CD8-positive, alpha-beta memory T cell (primary cell): ENCODE data around the gene PSME3IP1. TPM values are rescaled to one million over a fixed set of nuclear protein-coding genes. Genes with fewer than 3 reads are reported as not detected.
A peak's percentile ranks its signal among the peaks of the same experiment; 100 is the strongest.

Experiments
- CTCF ChIA-PET: fragments of 350-600 bp; sonication (Branson Sonifier 250); formaldehyde crosslinking; loops from one replicate; lab custom pipeline; 2021; ENCODE audit warnings: antibody characterized with exemption; lab: Charles Lee
- POLR2A ChIA-PET: fragments of 350-600 bp; sonication (Branson Sonifier 250); formaldehyde crosslinking; loops from one replicate; lab custom pipeline; 2021; ENCODE audit warnings: antibody characterized with exemption; lab: Charles Lee
- DNase-seq, 5 donors: peaks; one replicate each; pipeline versions ENCODE4 v3.0.0 to v3.0.0-alpha.2; 2020 to 2022; ENCODE audit warnings: mixed read lengths in 1 of 5
- H3K27ac ChIP-seq: one replicate; pipeline ENCODE4 v1.7.0; 2013; ENCODE audit warnings: low read depth, mild to moderate bottlenecking, low read length, moderate library complexity
- H3K27me3 ChIP-seq: 2 replicates; pipeline ENCODE4 v1.7.0; 2013; ENCODE audit warnings: low read length, mild to moderate bottlenecking; ENCODE audit not compliant: insufficient read depth, poor library complexity, severe bottlenecking
- H3K36me3 ChIP-seq: 2 replicates; pipeline ENCODE4 v1.7.0; 2013; ENCODE audit warnings: mild to moderate bottlenecking, low read length, moderate library complexity; ENCODE audit not compliant: insufficient read depth
- H3K4me1 ChIP-seq: 2 replicates; pipeline ENCODE4 v1.7.0; 2013; ENCODE audit warnings: mild to moderate bottlenecking, low read length, moderate library complexity; ENCODE audit not compliant: insufficient read depth
- H3K4me3 ChIP-seq: 2 replicates; pipeline ENCODE4 v1.7.0; 2013; ENCODE audit warnings: mild to moderate bottlenecking, low read length
- H3K9me3 ChIP-seq: 2 replicates; pipeline ENCODE4 v1.7.0; 2013; ENCODE audit warnings: mild to moderate bottlenecking, low read length
- H3K27ac Mint-ChIP-seq, 8 donors: one replicate each; pipeline ENCODE4 v1.8.0; 2020 to 2021; ENCODE audit warnings: mixed read lengths in 8 of 8, mild to moderate bottlenecking in 6 of 8, inconsistent platforms in 3 of 8, moderate library complexity in 3 of 8
- H3K27me3 Mint-ChIP-seq, 2 donors: one replicate each; pipeline ENCODE4 v1.8.0; 2020 to 2021; ENCODE audit warnings: mixed read lengths in 2 of 2, mild to moderate bottlenecking in 1 of 2, moderate library complexity in 1 of 2
- H3K36me3 Mint-ChIP-seq, 3 donors: one replicate each; pipeline ENCODE4 v1.8.0; 2020 to 2021; ENCODE audit warnings: mixed read lengths in 3 of 3, inconsistent platforms in 1 of 3, mild to moderate bottlenecking in 1 of 3
- H3K4me1 Mint-ChIP-seq, 3 donors: one replicate each; pipeline ENCODE4 v1.8.0; 2020 to 2021; ENCODE audit warnings: mixed read lengths in 3 of 3, inconsistent platforms in 1 of 3, mild to moderate bottlenecking in 1 of 3
- H3K4me3 Mint-ChIP-seq, 7 donors: one replicate each; pipeline ENCODE4 v1.8.0; 2020 to 2021; ENCODE audit warnings: mixed read lengths in 7 of 7, mild to moderate bottlenecking in 6 of 7, moderate library complexity in 4 of 7, inconsistent platforms in 2 of 7
- H3K9me3 Mint-ChIP-seq, 5 donors: one replicate each; pipeline ENCODE4 v1.8.0; 2020 to 2022; ENCODE audit warnings: mixed read lengths in 5 of 5, mild to moderate bottlenecking in 3 of 5, moderate library complexity in 2 of 5, inconsistent platforms in 1 of 5
- polyA plus RNA-seq: library from polyadenylated mRNA; unstranded; fragments of 300-500 nt; fragmentation: Illumina TruSeq; gene quantifications from one replicate; pipeline ENCODE4 v1.2.3, GENCODE V29; 2021
- total RNA-seq, 2 experiments: library from RNA; stranded (reverse); gene quantifications; one replicate each; pipeline ENCODE4 v1.2.3, GENCODE V29; 2021

Gene PSME3IP1
- total and polyA plus RNA-seq, 3 experiments from 2014 or later: 62.3 to 111 (median 103) TPM

DNA sequence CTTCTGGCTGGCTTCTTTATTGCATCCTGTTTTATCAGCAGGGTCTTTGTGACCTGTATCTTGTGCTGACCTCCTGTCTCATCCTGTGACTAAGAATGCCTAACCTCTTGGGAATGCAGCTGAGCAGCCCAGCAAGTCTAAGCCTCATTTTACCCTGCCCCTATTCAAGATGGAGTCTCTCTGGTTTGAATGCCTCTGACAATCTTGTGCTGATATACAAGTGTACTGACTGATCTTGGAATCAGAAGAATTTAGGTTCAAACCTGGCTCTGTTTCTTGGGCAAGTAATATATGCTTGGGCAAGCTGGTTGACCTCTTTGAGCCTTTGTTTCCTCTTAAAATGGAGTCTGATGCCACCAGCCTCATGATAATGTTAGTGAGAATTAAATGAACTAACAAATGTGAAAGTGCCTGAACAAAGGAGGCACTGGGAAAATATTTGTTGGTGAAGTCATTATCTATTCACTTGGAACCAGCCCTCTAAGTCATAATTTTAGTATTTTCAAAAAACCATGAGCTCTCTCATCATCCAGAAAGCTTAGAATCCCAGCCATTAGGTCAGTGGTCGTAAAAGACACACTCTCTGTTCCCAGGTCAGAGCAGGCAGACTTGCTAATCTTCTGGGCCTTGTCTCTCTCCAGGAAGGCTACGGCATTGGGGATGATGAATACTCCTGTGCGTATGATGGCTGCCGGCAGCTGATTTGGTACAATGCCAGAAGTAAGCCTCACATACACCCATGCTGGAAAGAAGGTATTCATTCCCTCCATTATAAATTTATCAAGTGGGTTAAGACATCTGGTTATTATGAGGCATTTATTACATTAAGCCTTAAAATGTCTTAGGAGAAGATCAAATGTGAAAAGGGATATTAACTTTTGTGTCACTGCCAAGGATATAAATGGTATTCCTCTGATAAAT lies 41.1 kb upstream of the PSME3IP1 start:
- Mint-ChIP-seq H3K36me3 (peaks cover 9 to 89% (median 28%) of the 10 kb centered on the region in 3 donors), H3K4me1 (no peaks in the 10 kb centered on the region), H3K27ac (peak overlapping the region in 2 of 8 donors; percentile 23 to 57), H3K9me3 (no peaks in the 10 kb centered on the region), H3K4me3 (no peak overlapping the region), H3K27me3 (no peaks in the 10 kb centered on the region)
- Histone ChIP-seq H3K27me3 (no peaks in the 10 kb centered on the region), H3K4me3 (no peak overlapping the region), H3K4me1 (no peaks in the 10 kb centered on the region), H3K27ac (no peak overlapping the region), H3K9me3 (no peaks in the 10 kb centered on the region), H3K36me3 (peaks cover 48% of the 10 kb centered on the region)
- DNase-seq: no peak
- CTCF ChIA-PET: no interaction called here
- POLR2A ChIA-PET: no interaction called here

DNA sequence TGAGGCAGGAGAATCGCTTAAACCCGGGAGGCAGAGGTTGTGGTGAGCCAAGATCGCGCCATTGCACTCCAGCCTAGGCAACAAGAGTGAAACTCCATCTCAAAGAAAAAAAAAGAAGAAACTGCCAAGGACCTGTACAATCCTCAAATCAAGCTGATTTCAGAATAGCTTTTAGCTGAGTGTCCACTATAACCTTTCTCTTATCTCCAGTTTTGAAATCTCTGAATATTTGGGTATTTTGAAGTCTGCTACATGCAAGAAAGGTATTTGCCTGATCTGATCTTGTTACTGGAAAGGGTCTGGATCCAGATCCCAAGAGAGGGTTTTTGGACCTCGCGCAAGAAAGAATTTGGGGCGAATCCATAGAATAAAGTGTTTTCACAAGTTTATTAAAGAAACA lies 40.1 kb upstream of the PSME3IP1 start:
- H3K27ac ChIP-seq: no peak overlapping the region
- Mint-ChIP-seq H3K27me3 (no peaks in the 10 kb centered on the region), H3K36me3 (peaks cover 11 to 88% (median 25%) of the 10 kb centered on the region in 3 donors), H3K27ac (peak overlapping the region in 1 of 8 donors; percentile 65), H3K9me3 (no peaks in the 10 kb centered on the region), H3K4me3 (no peak overlapping the region), H3K4me1 (no peaks in the 10 kb centered on the region)
- no peak for DNase-seq
- H3K4me3 ChIP-seq: no peak overlapping the region
- H3K4me1 ChIP-seq: no peaks in the 10 kb centered on the region
- no peaks in the 10 kb centered on the region for H3K27me3 ChIP-seq
- no peaks in the 10 kb centered on the region for H3K9me3 ChIP-seq
- ChIA-PET CTCF (no interaction called here), POLR2A (no interaction called here)
- peaks cover 43% of the 10 kb centered on the region for H3K36me3 ChIP-seq

DNA sequence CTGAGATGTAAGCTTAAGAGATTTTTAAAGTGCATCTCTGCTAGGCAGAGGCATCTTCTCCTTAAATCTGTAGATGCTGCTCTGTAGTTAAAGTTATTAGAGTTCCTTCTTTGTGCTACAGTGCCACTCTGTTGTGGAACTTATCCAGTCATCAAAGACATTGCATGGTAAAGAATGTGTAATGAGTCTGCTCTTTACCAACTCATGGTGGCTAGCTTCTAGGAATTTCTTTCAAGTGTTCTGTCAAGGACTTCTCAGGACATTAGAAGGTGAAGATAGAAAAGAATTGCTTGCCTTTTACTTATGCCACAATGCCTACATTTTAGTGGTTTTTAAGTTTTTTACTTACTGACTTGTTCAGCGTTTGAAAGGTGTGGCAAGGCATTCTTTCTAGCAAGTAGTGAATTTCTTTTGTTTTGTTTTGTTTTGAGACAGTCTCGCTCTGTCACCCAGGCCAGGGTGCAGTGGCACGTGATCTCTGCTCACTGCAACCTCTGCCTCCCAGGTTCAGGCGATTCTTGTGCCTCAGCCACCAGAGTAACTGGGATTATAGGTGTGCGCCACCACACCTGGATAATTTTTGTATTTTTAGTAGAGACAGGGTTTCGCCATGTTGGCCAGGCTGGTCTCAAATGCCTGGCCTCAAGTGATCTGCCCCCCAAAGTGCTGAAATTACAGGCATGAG lies 39.0 kb upstream of the PSME3IP1 start:
- Mint-ChIP-seq H3K27me3 (no peaks in the 10 kb centered on the region), H3K36me3 (peaks cover 16 to 89% (median 25%) of the 10 kb centered on the region in 3 donors), H3K9me3 (no peaks in the 10 kb centered on the region), H3K27ac (peak overlapping the region in 1 of 8 donors; percentile 41), H3K4me1 (no peaks in the 10 kb centered on the region), H3K4me3 (no peak overlapping the region)
- Histone ChIP-seq H3K27ac (no peak overlapping the region), H3K27me3 (no peaks in the 10 kb centered on the region), H3K9me3 (no peaks in the 10 kb centered on the region), H3K36me3 (peaks cover 40% of the 10 kb centered on the region), H3K4me3 (no peak overlapping the region), H3K4me1 (no peaks in the 10 kb centered on the region)
- POLR2A ChIA-PET: no interaction called here
- no peak for DNase-seq
- CTCF ChIA-PET: no interaction called here

DNA sequence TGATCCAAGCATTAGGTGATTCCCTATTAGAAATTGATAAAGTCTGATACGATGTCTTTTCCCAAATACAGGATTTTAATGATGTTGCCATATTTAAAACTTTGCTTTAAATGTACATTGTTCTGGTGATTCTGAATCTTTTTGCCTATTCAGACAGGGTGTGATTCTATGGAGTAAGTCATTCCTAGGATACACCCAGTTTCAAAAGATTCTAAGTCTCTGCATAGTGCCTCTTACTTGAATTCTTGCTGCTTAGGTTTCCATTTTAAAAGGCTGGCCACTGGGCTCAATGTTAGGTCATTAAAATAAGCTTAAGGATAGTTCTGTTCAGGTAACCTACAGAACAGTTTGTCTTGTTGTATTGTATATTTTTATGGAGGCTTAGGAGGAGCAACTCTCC lies 37.2 kb upstream of the PSME3IP1 start:
- ChIA-PET CTCF (interaction anchor here (1.3 kb wide), 1 partner anchor 46 kb away, joined by 3 read pairs; no protein-coding TSS in a partner anchor), POLR2A (no interaction called here)
- Histone ChIP-seq H3K4me1 (no peaks in the 10 kb centered on the region), H3K27me3 (no peaks in the 10 kb centered on the region), H3K9me3 (no peaks in the 10 kb centered on the region), H3K27ac (no peak overlapping the region), H3K4me3 (no peak overlapping the region), H3K36me3 (peaks cover 45% of the 10 kb centered on the region)
- Mint-ChIP-seq H3K9me3 (peaks cover 0 to 10% (median 9%) of the 10 kb centered on the region in 5 donors), H3K36me3 (peaks cover 31 to 93% (median 36%) of the 10 kb centered on the region in 3 donors), H3K4me3 (no peak overlapping the region), H3K4me1 (no peaks in the 10 kb centered on the region), H3K27me3 (no peaks in the 10 kb centered on the region), H3K27ac (peak overlapping the region in 1 of 8 donors; percentile 47)
- DNase-seq: no peak

DNA sequence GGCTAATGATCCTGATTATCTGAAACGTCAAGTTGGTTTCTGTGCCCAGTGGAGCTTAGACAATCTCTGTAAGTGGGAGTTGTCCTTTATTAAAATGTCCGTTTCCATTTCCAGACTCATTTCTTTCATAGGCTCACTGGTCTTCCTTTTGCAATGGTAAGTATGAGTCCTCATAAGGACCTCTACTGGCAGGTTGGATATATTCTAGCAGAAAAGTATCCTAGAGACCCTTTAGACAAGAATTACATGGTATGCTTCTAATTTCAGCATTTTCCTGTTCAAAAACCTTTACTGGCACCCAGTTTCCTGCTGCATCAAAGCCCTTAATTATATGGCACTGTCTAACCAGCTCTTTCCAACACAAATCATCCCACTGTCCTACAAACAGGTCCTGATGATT lies 31.1 kb upstream of the PSME3IP1 start:
- Histone ChIP-seq H3K27ac (no peak overlapping the region), H3K36me3 (peaks cover 61% of the 10 kb centered on the region), H3K27me3 (no peaks in the 10 kb centered on the region), H3K9me3 (peaks cover 7% of the 10 kb centered on the region), H3K4me1 (no peaks in the 10 kb centered on the region), H3K4me3 (no peak overlapping the region)
- Mint-ChIP-seq H3K27ac (no peak overlapping the region), H3K36me3 (peaks cover 62 to 94% (median 73%) of the 10 kb centered on the region in 3 donors), H3K4me1 (no peaks in the 10 kb centered on the region), H3K27me3 (no peaks in the 10 kb centered on the region), H3K9me3 (peaks cover 20 to 33% (median 29%) of the 10 kb centered on the region in 5 donors), H3K4me3 (no peak overlapping the region)
- POLR2A ChIA-PET: no interaction called here
- no peak for DNase-seq
- CTCF ChIA-PET: no interaction called here

DNA sequence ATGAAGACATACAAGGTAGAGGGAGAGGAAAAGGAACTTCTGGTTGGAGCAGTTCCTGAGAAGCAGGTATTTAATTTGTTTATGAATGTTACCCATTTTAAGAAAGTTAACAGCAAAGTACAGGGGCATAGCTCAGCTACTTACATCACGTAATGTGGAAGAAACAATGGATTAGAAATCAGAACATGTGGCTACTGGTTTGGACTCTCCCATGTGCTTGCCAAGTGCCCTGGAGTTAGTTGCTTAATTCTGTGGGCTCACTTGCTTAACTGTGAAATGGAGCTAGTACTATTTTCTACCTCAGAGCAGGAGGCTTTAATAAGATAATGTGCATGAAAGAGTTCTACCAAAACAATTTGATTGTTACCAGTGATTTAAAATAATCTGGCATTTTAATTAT lies 27.6 kb upstream of the PSME3IP1 start:
- peaks cover 7% of the 10 kb centered on the region for H3K9me3 ChIP-seq
- DNase-seq: no peak
- no peaks in the 10 kb centered on the region for H3K4me1 ChIP-seq
- no peak overlapping the region for H3K27ac ChIP-seq
- no peaks in the 10 kb centered on the region for H3K27me3 ChIP-seq
- no peaks in the 10 kb centered on the region for H3K27me3 Mint-ChIP-seq
- H3K4me1 Mint-ChIP-seq: no peaks in the 10 kb centered on the region
- CTCF ChIA-PET: no interaction called here
- peaks cover 49 to 85% (median 49%) of the 10 kb centered on the region in 3 donors for H3K36me3 Mint-ChIP-seq
- no peak overlapping the region for H3K27ac Mint-ChIP-seq
- H3K4me3 Mint-ChIP-seq: no peak overlapping the region
- H3K36me3 ChIP-seq: peaks cover 53% of the 10 kb centered on the region
- peaks cover 20 to 27% (median 23%) of the 10 kb centered on the region in 5 donors for H3K9me3 Mint-ChIP-seq
- POLR2A ChIA-PET: no interaction called here
- no peak overlapping the region for H3K4me3 ChIP-seq

DNA sequence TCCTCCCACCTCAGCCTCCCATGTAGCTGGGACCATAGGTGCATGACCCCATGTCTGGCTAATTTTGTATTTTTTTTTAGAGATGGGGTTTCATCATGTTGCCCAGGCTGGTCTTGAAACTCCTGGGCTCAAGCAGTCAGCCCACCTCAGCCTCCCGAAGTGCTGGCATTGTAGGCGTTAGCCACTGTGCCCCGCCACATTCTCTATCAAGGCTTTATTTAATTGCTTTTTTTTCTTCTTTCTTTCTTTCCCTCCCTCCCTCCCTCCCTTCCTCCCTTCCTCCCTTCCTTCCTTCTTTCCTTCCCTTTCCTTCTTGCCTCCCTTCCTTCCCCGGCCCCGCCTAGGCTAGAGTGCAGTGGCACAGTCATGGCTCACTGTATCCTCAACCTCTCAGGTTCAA lies 23.9 kb upstream of the PSME3IP1 start:
- DNase-seq: no peak
- Histone ChIP-seq H3K27me3 (no peaks in the 10 kb centered on the region), H3K4me1 (no peaks in the 10 kb centered on the region), H3K4me3 (no peak overlapping the region), H3K9me3 (no peaks in the 10 kb centered on the region), H3K27ac (no peak overlapping the region), H3K36me3 (peaks cover 48% of the 10 kb centered on the region)
- ChIA-PET CTCF (interaction anchor here (1.9 kb wide), 1 partner anchor 90 kb away, joined by 4 read pairs; no protein-coding TSS in a partner anchor), POLR2A (interaction anchor here (0.5 kb wide), 1 partner anchor 158 kb away, joined by 3 read pairs; no protein-coding TSS in a partner anchor)
- peaks cover 0 to 1% (median 0%) of the 10 kb centered on the region in 3 donors for H3K4me1 Mint-ChIP-seq
- no peak overlapping the region for H3K4me3 Mint-ChIP-seq
- no peaks in the 10 kb centered on the region for H3K9me3 Mint-ChIP-seq
- H3K27ac Mint-ChIP-seq: no peak overlapping the region
- peaks cover 15 to 83% (median 29%) of the 10 kb centered on the region in 3 donors for H3K36me3 Mint-ChIP-seq
- H3K27me3 Mint-ChIP-seq: no peaks in the 10 kb centered on the region
